Measurements from ENCODE around the gene PCBD1.

PCBD1 gene

GRCh38 chr10:70902661-70903261, 14.4 kb upstream of the PCBD1 start:
- no peak for DNase-seq (ENCODE audit: low read depth, low spot score)

DNA sequence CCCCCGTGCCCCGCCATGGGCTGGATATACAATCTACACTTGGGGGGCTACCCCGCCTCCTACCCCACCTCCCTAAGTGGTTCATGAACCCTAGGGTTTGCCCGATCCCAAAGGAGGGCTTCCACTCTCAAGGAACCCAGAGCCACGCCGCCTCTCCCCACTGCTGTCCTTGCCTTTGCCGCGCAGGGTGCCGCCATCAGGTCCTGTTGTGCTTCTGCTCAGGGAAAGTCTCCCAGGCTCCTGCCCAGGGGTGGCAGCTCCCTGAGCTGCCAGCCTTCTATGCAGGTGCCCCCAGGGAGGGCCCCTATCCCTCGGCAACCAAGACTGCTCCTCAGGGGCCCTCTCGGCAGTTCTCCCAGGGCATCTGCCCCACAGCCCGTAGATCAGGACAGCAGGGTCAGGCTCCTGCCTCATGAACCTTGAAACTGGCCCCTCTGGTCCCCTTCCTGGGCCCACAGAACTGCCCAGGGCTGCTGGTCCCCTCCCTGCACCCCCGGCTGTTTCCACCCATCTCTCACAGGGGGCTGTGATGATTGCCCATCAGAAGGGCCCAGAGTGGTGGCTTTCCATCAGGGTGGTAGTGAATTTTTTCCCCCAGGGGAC, 13.0 kb upstream of the PCBD1 start:
- no peak for DNase-seq (ENCODE audit: low read depth, low spot score)

DNA sequence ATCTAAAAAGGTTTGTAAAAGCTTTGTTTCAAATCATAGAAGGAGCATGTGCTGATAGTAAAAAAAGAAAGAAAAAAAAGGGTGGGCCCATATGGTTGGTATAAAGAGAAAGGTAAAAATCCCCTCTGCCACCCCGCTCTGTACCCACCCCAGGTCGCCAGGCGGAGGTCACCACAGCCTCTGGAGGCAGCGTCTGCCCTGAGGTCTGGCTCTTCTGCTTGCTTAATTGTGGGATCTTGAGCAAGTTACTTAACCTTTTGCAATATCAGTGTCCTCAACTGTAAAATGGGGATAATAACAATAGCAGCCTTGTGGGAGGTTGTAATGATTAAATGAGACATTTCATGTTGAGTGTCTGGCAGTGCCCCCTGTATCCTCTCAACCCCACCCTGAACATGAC, 10.7 kb upstream of the PCBD1 start:
- DNase-seq (ENCODE audit: low read depth, low spot score): no peak

GRCh38 chr10:70898687-70899086, 10.3 kb upstream of the PCBD1 start:
- no peak for DNase-seq (ENCODE audit: low read depth, low spot score)

- no peak for DNase-seq (ENCODE audit: low read depth, low spot score)
Measured at GRCh38 chr10:70896551-70896950, 8.2 kb upstream of the PCBD1 start.

DNA sequence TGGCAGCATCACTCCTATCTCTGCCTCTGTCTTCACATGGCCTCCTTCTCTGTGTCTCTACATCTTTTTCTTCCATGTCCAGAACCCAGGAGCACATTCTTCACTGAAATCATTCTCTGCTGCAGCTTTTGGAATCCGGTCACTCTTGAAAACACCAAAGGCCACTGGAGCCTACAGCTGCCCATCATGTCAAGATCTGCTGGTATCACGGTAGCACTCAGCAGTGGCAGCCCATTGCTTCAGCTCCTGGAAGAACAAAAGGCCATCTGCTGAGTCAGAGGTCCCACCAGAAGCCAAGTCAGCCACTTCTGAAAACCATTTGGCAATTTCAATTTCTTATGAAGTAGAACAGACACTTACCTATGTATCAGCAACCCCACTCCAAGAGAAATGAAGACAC, 6.1 kb upstream of the PCBD1 start:
- no peak for DNase-seq (ENCODE audit: low read depth, low spot score)

DNA sequence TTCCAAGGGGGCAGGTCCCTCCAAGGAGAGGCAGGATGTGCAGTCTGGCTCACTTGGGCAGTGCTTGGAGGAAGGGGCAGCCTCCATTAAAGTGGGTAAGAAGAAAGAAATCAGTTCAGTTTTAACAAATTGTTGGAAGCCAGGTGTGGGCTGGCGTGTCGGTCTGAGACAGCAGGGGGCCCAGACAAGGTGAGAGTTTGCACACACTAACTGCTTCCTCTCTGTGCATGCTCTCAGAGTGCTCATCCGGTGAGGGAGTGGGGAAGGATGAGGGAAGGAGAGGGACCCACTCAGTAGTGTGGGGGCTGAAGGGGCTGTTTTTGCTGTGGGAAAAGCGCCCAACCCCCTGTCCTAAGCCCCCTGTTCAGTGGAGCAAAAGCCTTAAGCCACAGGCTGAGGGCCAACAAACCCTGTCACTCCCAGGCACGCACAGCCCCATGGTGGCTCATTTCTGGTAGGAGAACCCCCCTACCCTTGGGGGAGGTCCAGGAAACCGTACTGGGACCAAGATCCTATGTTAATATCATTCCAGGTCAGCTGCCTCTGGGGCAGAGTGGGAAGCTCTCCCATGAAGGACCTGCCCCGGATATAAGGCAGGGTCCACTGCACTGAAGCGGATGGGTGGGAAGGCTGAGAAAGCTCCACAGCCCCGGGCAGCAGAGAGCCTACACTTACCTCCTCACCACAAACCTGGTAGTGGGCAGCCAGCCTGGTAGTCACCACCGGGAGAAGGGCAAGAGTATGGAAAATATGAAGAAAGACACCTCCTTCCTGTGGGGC, 5.1 kb upstream of the PCBD1 start:
- no peak for DNase-seq (ENCODE audit: low read depth, low spot score)

DNA sequence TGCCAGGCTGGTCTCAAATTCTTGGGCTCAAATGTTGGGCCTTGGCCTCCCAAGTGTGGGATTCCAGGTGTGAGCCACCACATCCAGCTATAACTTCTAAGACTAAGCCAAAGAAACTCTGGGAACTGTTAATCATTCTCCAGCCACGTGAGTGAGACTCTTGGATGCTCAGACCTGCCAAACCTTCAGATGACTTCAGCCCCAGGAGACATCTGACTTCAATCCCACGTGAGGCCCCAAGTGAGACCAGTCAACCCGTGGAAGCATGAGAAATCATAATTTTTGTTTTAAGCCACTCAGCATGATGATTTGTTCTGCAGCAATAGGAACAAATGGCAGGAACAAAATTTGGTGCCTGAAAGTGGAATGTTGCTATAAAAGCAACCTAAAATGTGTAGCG, 4.3 kb upstream of the PCBD1 start:
- DNase-seq (ENCODE audit: low read depth, low spot score): no peak

- no peak for DNase-seq (ENCODE audit: low read depth, low spot score)
Measured at GRCh38 chr10:70891627-70892026, 3.3 kb upstream of the PCBD1 start.

GRCh38 chr10:70890917-70891431, 2.6 kb upstream of the PCBD1 start:
- no peak for DNase-seq (ENCODE audit: low read depth, low spot score)

GRCh38 chr10:70889291-70889690, 926 bp upstream of the PCBD1 start:
- no peak for DNase-seq (ENCODE audit: low read depth, low spot score)

DNA sequence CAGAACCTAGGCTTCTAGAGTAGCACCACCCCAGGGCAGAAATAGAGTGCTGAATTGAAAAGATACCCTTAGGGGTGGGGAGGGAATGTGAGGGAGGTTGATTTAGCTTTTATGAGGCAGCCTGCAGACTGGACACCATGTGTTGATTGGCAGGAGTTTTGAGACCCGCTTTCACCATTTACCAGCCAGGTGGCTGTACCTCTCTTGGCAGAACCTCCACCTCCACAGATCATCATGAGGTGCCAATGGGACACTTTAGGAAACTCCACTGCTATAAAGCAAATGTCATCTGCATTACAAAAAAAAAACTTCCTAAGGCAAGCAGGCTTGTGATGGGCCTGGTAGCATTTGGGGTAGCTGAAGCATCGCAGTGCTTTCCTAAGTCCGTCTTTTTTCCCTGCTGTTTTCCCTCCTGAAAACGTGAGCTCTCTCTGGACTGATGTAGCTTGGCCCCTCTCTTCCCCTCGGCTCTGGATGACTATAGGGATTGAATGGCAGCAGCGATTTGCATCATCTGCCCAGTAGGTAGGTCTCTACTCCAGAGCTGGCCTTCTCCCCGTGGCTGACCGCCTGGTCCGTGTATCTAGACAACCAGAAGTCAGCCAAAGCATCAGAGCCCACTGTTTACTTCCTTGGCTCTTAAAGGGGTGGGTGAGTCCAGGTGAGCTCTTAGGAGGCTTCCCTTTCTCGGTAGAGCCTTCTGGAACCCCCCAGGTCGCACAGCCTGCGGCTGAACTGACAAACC, 1.3 kb downstream of the PCBD1 start:
- DNase-seq (ENCODE audit: low read depth, low spot score): no peak

DNA sequence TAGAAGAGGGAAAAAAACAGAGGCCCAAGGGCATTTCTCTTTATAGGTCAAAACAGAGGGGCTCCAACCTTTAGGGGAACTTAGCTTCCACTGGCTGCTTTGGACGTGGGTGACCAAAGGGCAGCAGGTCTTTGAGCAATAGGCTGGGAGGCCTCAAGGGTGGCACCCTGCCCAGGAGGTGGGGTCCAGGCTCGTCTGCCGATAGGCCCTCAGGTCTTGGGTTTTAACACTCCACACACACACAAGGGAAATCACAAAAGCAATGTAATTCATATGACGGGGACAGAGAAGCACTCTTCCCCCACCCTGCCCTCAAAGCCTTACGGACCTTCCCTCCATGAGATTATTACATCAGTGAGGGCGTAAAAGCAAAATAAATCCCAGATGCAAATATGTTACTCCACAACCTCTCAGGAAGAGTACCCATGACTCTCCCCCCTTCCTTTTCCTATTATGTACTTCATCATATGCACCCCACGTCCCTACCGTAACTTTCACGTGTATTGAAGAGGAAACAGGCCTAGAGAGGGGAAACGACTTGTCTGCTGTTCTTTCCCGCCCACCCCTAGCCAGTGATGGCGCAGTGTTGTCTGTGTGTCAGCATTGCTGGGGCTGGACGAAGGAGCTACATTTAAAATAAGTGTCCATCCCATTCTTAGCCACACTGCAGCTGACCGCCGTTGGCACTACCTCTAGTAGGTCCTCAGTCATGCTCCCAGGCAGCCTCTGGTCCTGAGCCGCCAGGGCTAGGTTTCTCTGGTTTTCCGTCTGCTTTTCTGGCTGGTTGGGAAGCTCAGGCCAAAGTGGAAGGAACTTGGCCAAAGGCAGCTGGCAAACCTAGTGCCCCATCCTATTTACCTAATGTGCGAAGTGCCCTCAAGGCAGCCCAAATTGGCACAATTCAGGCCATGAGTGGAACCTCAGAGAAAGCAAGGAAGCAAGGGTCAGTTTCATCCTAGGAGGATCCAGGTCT, 2.1 kb downstream of the PCBD1 start:
- no peak for DNase-seq (ENCODE audit: low read depth, low spot score)

GRCh38 chr10:70885481-70885880, 2.9 kb downstream of the PCBD1 start:
- no peak for DNase-seq (ENCODE audit: low read depth, low spot score)

DNA sequence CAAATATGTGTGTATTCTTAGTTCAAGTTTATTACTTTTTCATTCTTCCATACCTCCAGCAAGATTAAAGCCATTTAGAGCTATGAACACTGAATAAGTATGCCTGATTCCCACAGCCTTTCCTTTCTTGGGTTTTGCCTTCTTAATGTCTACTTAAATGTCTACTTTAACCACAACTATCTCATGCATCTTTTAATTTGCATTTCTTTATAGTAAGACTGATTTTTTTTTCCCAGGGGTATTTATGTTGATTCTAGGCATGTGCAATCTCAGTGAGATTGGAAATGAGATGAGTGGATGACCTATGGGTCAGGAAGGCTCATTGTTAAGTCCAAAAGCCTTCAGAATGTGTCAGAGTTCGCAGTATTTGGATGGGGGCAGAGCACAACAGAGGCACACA, 3.6 kb downstream of the PCBD1 start:
- no peak for DNase-seq (ENCODE audit: low read depth, low spot score)

DNA sequence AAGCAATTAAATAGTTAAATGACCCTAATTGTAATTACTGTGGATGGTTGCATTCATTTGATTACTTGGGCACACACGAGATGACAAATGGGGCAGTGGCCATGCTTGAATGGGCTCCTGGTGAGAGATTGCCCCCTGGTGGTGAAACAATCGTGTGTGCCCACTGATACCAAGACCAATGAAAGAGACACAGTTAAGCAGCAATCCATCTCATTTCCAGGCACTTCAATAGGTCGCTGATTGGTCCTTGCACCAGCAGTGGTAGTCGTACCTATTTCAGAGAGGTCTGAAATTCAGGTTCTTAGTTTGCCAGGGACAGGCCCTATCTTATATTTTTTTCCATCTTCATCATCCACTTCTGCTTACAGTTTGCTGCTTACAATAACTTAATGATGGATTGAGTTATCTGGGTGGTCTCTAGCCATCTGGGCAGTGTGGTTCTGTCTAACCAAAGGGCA, 8.3 kb downstream of the PCBD1 start:
- DNase-seq (ENCODE audit: low read depth, low spot score): no peak

- DNase-seq (ENCODE audit: low read depth, low spot score): no peak
Measured at GRCh38 chr10:70879207-70879606, 9.2 kb downstream of the PCBD1 start.

DNA sequence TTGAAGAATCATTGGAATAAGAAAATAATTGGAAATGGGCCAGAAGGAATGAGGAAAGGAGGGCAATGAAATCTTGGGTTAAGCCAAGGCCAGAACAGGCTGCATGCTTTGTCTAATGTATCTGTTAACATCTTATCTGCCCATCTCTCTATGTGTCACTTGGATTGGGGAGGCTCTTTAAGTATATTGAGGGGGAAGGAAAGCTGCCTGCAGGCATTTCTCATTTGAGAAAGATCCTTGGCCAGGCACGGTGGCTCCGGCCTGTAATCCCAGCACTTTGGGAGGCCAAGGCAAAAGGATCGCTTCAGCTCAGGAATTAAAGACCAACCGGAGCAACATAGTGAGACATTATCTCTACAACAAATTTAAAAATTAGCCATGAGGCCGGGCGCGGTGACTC, 14.3 kb downstream of the PCBD1 start:
- no peak for DNase-seq (ENCODE audit: low read depth, low spot score)

DNA sequence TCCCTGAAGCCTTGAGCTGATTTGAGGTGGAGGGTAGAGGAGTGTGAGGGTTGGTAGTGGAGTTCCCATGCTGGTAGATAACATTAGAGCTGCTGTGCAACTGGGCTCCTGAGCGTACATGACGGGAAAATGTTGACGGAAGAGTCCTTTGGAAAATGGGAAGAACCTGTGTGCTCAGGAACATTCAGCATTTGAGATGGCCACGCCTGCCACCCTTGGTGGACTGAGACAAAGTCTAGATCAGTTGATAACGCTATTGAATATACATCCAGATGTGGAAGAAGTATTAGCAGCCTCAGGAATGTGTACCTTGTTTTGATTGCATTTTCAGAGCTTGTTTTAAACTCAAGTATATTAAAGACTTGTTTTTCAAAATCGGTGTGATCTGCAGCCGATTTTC, 16.1 kb downstream of the PCBD1 start:
- DNase-seq (ENCODE audit: low read depth, low spot score): no peak

- DNase-seq (ENCODE audit: low read depth, low spot score): no peak
Measured at GRCh38 chr10:70866424-70866823, 21.9 kb downstream of the PCBD1 start.

- DNase-seq (ENCODE audit: low read depth, low spot score): no peak
Measured at GRCh38 chr10:70864935-70865334, 23.4 kb downstream of the PCBD1 start.

Data from brain pericyte (primary cell).